ENCODE results near the gene MSANTD1.

The MSANTD1 gene

DNA sequence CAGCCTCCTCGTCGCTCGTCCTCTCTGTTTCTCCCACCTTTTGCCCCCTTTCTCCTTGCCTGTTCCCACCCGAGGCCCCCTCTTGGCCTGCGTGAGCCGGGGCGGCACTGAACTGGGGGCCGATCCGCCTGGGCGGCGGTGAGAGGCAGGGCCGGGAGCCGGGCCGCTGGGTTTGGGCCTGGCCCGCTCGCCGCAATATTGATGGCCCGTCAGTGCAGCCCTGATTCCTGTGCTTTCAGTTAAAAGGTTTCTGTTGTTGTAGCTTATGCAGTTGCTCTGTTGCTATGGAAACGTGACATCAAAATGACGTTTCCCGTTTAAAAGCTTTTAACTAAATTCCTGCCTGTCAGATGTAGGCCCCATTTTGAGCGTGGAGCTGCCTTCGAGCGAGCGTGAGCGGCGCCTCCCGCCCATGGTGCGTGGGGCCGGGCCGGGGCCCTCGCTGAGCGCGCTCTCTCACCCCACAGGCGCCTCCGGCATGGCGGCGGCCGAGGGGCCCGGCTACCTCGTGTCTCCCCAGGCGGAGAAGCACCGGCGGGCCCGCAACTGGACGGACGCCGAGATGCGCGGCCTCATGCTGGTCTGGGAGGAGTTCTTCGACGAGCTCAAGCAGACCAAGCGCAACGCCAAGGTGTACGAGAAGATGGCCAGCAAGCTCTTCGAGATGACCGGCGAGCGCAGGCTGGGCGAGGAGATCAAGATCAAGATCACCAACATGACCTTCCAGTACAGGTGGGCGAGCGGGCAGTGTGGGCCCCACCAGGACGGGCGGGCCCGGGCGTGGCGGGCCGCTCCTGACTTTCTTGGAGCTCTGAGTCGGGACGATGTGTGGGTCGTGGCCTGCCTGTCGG is at the start of gene MSANTD1:
TSS of gene MSANTD1 (plus strand) at position 349 of the 851 bp plus-strand sequence. CDS start at position 413, 64 bp downstream.
- no peak for DNase-seq (ENCODE audit: low read depth in 2 of 2)

GRCh38 chr4:3199653-3200422 is 49.1 kb upstream of the MSANTD1 start:
- DNase-seq (ENCODE audit: low read depth in 2 of 2), result no peak

DNA sequence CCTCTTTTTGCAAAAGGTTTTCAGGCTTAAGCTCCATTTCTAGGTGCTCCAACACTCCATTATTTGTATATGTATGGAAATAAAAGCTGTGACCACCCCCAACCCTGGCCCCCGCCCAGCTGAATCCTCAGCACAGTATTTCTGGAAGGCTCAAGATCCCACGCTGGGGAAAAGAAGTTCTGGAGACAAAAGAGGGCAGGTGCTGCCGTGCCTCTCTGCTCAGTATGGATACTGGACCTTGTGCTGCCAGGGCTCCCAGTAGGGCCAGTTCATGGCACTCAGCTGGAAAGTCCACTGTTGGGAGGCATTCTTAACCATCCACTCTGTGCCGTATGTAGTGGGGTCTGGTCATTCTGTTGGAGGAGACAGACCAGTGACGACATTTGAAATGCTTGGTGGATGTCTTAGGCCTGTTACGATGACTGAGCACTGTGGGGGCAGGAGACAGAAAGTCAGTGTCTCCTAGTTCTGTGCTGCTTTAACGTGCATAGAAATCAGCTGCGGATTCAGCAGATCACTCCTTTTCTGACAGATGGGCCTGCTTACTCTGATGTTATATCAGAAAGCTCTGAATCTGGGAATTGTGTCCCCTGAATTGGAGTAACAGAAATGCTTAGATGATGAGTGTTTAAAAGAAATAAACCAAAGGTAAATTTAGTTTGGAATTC is 48.4 kb upstream of the MSANTD1 start:
- DNase-seq (ENCODE audit: low read depth in 2 of 2), result no peak

GRCh38 chr4:3201718-3202702 is 46.9 kb upstream of the MSANTD1 start:
- peak; percentile 46 to 55 for DNase-seq (ENCODE audit: low read depth in 2 of 2)

GRCh38 chr4:3202836-3203820 is 45.8 kb upstream of the MSANTD1 start:
- peak; percentile 19 to 28 for DNase-seq (ENCODE audit: low read depth in 2 of 2)

- DNase-seq (ENCODE audit: low read depth in 2 of 2), result no peak
These were observed 45.0 kb upstream of the MSANTD1 start for GRCh38 chr4:3203971-3204431.

GRCh38 chr4:3205995-3206394 is 43.0 kb upstream of the MSANTD1 start:
- DNase-seq (ENCODE audit: low read depth in 2 of 2), result no peak

GRCh38 chr4:3206439-3207100 is 42.4 kb upstream of the MSANTD1 start:
- DNase-seq (ENCODE audit: low read depth in 2 of 2), result no peak

DNA sequence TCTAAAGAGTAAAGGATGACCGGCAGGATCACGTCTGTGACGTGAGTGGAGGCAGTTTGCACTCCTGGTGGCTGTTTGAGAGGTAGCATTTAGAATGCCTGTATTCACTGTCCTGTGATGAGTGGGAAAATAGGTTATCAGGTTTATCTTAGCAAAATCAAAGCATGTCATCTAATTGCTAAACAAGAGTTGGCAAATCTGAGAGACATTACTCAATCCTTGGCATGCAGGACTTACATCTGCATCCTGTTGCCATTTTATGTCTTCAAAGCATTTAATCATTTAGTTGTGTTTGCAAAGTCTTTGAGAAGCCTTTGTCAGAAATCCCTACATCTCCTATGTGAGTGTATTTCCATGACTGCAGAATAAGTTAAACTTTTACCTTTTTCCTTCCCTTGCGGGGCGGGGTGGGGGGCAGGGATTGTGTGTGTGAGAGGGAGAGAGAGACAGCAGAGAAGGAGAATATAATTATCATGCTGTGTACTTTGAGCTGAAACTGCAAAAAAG is 41.4 kb upstream of the MSANTD1 start:
- DNase-seq (ENCODE audit: low read depth in 2 of 2), result no peak

GRCh38 chr4:3208826-3209225 is 40.1 kb upstream of the MSANTD1 start:
- no peak for DNase-seq (ENCODE audit: low read depth in 2 of 2)

- DNase-seq (ENCODE audit: low read depth in 2 of 2), result no peak
These were observed 39.2 kb upstream of the MSANTD1 start for GRCh38 chr4:3209551-3210325.

DNA sequence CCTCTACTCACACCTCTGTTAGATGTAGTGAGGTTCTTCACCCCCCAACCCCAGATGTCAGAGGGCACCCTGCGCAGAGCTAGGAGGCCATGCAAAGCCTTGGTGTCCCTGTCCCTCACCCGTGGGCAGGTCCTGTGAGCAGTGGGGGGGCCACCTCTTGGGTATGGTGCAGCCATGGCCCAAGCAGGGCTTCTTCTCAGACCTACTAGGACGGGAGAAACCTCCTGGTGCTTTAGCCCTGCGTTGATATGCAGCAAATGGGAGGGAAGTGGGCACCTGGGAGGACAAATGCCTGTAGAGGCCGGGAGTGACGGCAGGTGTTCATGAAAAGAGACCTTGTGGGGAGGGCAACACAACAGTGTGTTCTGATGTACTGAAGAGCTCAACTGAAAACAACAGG is 38.5 kb upstream of the MSANTD1 start:
- no peak for DNase-seq (ENCODE audit: low read depth in 2 of 2)

DNA sequence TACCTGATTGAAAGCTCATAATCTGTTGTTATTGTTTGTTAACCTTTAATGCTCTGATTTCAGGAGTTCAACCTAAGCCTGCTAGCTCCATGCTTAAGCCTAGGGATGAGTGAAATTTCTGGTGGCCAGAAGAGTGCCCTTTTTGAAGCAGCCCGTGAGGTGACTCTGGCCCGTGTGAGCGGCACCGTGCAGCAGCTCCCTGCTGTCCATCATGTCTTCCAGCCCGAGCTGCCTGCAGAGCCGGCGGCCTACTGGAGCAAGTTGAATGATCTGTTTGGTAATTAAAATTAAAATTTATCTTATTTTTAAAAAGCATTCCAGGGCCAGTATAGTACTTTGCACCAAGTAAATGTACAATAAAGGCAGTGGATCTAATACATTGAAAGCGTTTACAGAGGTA is 37.1 kb upstream of the MSANTD1 start:
- DNase-seq (ENCODE audit: low read depth in 2 of 2), result no peak

GRCh38 chr4:3212391-3213105 is 36.4 kb upstream of the MSANTD1 start:
- no peak for DNase-seq (ENCODE audit: low read depth in 2 of 2)

GRCh38 chr4:3213106-3213425 is 35.9 kb upstream of the MSANTD1 start:
- DNase-seq (ENCODE audit: low read depth in 2 of 2), result no peak

GRCh38 chr4:3213661-3214250 is 35.2 kb upstream of the MSANTD1 start:
- no peak for DNase-seq (ENCODE audit: low read depth in 2 of 2)

- no peak for DNase-seq (ENCODE audit: low read depth in 2 of 2)
These were observed 33.7 kb upstream of the MSANTD1 start for GRCh38 chr4:3215256-3215655.
